Effector memory CD8-positive, alpha-beta T cell (primary cell): ENCODE measurements around the gene FLII.
"Not testable (repeated sequence)": the region's sequence is repeated elsewhere in the genome, so short reads cannot be mapped to it uniquely, and the experiment has no call there.

Experiments used
- ATAC-seq: fragments of 150-1000 bp; cut with Tn5 transposase; replicated peaks from 2 replicates; pipeline ENCODE4 v1.10.0; 2021; ENCODE audit warnings: mild to moderate bottlenecking, moderate library complexity
- DNase-seq, 3 experiments: peaks; one replicate each; pipeline ENCODE4 v3.0.0; 2021
- H3K27ac Mint-ChIP-seq, 2 donors: one replicate each; pipeline ENCODE4 v1.8.0; 2022; ENCODE audit warnings: mild to moderate bottlenecking in 2 of 2, mixed read lengths in 2 of 2, moderate library complexity in 2 of 2
- H3K27me3 Mint-ChIP-seq, 2 donors: one replicate each; pipeline ENCODE4 v1.8.0; 2022; ENCODE audit warnings: mixed read lengths in 2 of 2
- H3K36me3 Mint-ChIP-seq: one replicate; pipeline ENCODE4 v1.8.0; 2022; ENCODE audit warnings: mild to moderate bottlenecking, moderate library complexity, mixed read lengths; ENCODE audit not compliant: insufficient read depth
- H3K4me1 Mint-ChIP-seq, 2 donors: one replicate each; pipeline ENCODE4 v1.8.0; 2022; ENCODE audit warnings: low read depth in 2 of 2, mixed read lengths in 2 of 2
- H3K4me3 Mint-ChIP-seq, 2 donors: one replicate each; pipeline ENCODE4 v1.8.0; 2022; ENCODE audit warnings: mild to moderate bottlenecking in 2 of 2, mixed read lengths in 2 of 2, moderate library complexity in 2 of 2
- H3K9me3 Mint-ChIP-seq, 2 donors: one replicate each; pipeline ENCODE4 v1.8.0; 2022; ENCODE audit warnings: mixed read lengths in 2 of 2
- total RNA-seq, 9 experiments: gene quantifications; one replicate each; lab custom pipeline; 2026; lab: John Stamatoyannopoulos, UW

The FLII gene
- total RNA-seq = 183 to 282 (median 248) reads per million in 9 experiments

DNA sequence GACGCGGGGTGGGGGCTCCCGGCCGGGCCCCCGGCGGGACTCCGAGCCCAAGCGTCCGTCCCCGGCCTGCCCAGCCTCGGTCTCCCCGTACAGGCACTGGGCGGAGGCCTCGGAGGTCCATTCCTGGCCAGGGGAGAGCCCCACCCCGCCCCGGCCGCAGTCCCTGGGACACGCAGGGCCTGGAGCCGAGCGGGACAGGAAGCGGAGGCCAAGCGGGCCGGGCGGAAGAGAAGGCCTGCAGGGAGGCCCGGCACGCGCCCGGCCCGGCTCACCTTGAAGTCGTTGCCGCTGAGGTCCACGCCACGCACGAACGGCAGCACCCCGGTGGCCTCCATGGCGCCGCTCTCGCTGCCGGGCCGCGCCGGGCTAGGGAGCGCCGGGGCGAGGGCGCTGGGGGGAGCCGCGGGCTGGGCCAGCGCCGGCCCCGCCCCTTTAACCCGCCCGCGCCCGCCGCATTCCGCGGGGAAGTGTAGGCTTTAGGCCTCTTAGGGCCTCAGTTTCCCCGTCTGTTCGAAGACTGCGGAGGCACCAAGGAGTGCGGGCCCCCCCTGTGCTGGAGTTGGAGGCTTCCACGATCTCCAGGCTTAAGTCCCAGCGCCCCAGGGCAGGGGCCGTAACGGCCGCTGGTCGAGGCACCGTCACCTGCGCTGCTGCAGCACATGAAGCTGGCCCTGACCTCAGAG is at the start of gene FLII:
Gene FLII, minus strand, starts transcription at position 383 of the 683 bp plus-strand sequence. Its CDS starts 48 bp downstream, at position 335.
- Mint-ChIP-seq H3K36me3 (peaks cover 23% of the 10 kb centered on the region), H3K4me3 (peak within 1 kb of the TSS; percentile 98 to 99), H3K9me3 (no peaks in the 10 kb centered on the region), H3K4me1 (peaks cover 32 to 44% of the 10 kb centered on the region in 2 donors), H3K27ac (peak within 1 kb of the TSS; percentile 94 to 96), H3K27me3 (no peaks in the 10 kb centered on the region)
- DNase-seq (peak; percentile 36 to 49 (median 41)), ATAC-seq (peak; percentile 43)

DNA sequence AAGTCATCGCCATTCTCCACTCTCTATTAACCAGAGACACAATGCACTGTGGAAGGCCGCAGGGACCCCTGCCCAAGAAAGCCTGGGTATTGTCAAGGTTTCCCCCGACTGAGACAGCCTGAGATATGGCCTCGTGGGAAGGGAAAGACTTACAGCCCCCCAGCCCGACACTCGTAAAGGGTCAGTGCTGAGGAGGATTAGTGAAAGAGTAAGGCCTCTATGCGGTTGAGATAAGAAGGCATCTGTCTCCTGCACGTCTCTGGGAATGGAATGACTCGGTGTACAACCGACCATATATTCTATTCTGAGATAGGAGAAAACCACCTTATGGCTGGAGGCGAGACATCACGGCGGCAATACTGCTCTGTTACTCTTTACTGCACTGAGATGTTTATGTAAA is 44.7 kb upstream of the FLII start:
- not testable (repeated sequence) for H3K4me1 Mint-ChIP-seq, DNase-seq, ATAC-seq, H3K9me3 Mint-ChIP-seq, H3K27me3 Mint-ChIP-seq, H3K4me3 Mint-ChIP-seq
- Mint-ChIP-seq H3K36me3 (peaks cover 70% of the 10 kb centered on the region), H3K27ac (peak overlapping the region in 1 of 2 donors; percentile 86)

DNA sequence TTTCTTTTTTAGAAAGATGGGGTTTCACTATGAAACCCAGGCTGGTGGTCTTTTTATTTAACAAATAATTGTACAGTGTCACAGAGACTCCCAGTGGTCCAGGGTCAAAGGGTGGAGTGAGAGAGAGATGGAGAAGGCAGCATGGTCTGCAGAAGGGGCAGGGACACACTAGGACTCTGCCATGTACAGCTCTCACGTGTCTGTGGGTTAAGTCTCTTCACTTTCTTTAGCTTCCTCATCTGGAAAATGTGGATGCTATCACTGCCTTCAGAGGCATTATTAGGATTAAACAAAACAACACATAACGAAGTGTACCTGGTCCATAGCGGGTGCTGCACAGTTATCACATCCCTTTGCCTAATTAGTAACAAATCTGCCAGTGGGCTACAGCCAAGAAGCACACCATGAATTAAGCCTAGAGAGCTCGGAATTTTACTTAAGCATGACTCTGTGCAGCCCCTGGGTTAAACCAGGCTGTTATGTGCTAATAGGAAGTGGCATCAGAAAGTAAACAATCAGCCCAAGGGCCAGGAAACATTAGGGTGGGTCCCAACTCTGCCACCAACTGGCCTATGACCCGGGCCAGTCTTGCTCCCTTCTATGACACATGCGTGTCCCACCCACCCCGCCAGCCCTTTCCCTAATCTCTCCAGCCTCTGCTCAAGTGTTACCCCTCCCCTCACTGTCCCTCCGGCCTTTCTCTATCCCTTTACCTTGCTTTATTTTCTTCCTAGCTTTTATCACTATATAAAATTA is 42.4 kb upstream of the FLII start:
- H3K27me3 Mint-ChIP-seq = no peaks in the 10 kb centered on the region
- DNase-seq (no peak), ATAC-seq (no peak)
- H3K4me1 Mint-ChIP-seq = no peaks in the 10 kb centered on the region
- peaks cover 60% of the 10 kb centered on the region for H3K36me3 Mint-ChIP-seq
- H3K4me3 Mint-ChIP-seq = no peak overlapping the region
- H3K27ac Mint-ChIP-seq = no peak overlapping the region
- no peaks in the 10 kb centered on the region for H3K9me3 Mint-ChIP-seq

DNA sequence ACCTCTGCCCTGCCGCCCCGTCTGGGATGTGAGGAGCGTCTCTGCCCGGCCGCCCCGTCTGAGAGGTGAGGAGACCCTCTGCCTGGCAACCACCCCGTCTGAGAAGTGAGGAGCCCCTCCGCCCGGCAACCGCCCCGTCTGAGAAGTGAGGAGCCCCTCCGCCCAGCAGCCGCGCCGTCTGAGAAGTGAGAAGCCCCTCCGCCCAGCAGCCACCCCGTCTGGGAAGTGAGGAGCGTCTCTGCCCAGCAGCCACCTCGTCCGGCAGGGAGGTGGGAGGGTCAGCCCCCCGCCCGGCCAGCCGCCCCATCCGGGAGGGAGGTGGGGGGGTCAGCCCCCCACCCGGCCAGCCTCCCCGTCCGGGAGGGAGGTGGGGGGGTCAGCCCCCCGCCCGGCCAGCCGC is 39.5 kb upstream of the FLII start:
- not testable (repeated sequence) for ATAC-seq, H3K9me3 Mint-ChIP-seq, H3K4me3 Mint-ChIP-seq, H3K27ac Mint-ChIP-seq, H3K27me3 Mint-ChIP-seq, H3K4me1 Mint-ChIP-seq, DNase-seq
- peaks cover 55% of the 10 kb centered on the region for H3K36me3 Mint-ChIP-seq

DNA sequence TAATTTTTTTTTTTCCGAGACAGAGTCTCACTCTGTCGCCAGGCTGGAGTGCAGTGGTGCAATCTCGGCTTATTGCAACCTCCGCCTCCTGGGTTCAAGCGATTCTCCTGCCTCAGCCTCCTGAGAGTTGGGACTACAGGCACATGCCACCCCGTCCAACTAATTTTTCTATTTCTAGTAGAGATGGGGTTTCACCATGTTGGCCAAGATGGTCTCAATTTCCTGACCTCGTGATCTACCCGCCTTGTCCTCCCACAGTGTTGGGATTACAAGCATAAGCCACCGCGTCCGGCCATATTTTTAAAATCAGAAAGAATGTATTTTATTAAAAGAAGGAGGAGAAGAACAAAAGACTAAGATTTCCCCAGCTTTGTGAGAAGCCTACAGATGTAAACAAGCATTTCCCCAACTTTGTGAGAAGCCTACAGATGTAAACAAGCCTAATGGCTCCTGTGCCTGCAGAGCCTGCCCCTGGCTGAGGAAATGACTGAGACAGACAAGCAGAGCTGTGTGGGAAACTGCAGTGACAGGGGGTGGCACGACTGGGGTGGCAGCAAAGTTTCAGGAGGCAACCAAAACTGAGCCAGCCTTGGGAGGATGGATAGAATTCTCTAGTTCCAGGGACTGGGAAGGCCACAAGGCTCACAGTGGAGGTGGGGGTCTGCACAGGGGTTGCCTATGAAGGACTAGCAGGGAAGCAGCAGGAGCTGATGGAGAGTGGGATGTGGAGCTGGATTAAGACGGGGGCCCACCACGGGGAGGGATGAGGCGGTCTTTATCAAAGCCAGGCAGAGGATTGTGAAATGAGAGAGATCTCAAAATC is 33.4 kb upstream of the FLII start:
- Mint-ChIP-seq H3K36me3 (peaks cover 53% of the 10 kb centered on the region), H3K4me3 (no peak overlapping the region), H3K9me3 (no peaks in the 10 kb centered on the region), H3K4me1 (no peaks in the 10 kb centered on the region), H3K27me3 (no peaks in the 10 kb centered on the region), H3K27ac (peak overlapping the region in 1 of 2 donors; percentile 58)
- ATAC-seq (no peak), DNase-seq (no peak)

DNA sequence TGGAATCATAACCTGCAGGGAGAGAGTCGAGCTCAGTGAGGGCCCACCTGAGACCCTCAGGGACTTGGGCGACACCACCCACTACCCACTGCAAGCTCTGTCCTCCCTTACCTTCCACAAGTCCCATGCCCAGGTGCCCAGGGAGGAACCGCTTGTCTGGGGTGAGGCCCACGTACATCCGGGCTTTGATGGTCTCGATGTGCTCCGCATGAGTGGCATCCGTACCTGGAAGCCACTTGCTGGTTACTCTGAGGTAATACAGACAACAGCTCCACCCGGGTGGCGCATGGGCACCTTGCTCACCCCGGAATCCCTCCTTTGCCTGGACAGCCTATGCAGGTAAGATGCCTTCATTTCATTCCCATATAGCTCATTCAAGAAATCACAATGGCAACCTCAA is 26.8 kb upstream of the FLII start:
- ATAC-seq (no peak), DNase-seq (no peak)
- Mint-ChIP-seq H3K36me3 (peaks cover 73% of the 10 kb centered on the region), H3K27ac (no peak overlapping the region), H3K9me3 (no peaks in the 10 kb centered on the region), H3K27me3 (no peaks in the 10 kb centered on the region), H3K4me3 (no peak overlapping the region), H3K4me1 (no peaks in the 10 kb centered on the region)

DNA sequence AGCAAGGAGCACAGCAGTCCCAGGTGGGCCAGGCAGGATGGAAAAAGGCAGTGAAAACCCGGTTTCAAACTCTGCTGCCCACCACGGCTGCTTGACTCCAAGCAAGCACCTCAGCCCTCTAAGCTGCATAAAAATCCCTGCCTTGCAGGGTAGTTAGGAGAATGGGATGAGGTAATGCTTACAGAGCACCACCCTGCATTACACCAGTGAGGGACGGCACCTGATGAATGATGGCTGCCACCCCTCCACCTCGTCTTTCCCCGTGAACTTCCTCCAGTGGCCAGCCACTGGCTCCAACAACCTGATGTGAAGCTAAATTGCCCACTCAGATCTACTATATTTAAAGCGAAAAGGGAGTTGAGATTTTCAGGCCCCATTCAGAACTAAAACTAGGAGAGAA is 23.2 kb upstream of the FLII start:
- ATAC-seq = no peak
- Mint-ChIP-seq H3K4me3 (no peak overlapping the region), H3K9me3 (no peaks in the 10 kb centered on the region), H3K27ac (no peak overlapping the region), H3K36me3 (peaks cover 74% of the 10 kb centered on the region), H3K4me1 (no peaks in the 10 kb centered on the region), H3K27me3 (no peaks in the 10 kb centered on the region)
- DNase-seq = no peak

DNA sequence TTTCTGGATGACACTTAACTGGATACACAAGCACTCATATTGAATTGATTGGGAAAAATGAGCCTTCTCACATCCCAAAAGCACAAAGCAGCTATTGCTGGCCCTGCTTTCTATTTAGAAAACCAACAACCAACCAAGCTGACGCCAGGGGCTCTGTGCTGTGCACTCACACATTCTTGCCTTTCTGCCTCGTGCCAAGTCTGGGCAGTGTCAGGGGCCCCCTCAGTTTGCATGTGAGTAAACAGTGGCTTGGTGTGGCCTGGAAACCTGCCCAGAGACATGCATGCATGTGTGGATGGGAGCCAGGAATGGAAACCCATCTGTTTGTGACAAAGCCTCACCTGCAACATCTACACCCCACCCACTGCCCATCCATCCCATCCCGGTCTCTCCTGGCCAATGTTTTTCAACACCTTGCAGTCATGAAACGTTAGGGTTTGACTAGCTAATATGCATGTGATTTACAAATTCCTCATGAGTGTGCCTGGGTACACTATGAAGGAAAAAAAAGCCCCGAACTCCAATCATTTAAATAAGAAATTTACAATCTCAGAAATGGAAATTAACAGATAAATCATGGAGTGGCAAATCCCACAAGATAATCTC is 22.3 kb upstream of the FLII start:
- H3K4me3 Mint-ChIP-seq = no peak overlapping the region
- ATAC-seq (no peak), DNase-seq (no peak)
- H3K27ac Mint-ChIP-seq = peak overlapping the region in 1 of 2 donors; percentile 31
- H3K4me1 Mint-ChIP-seq = no peaks in the 10 kb centered on the region
- H3K36me3 Mint-ChIP-seq = peaks cover 70% of the 10 kb centered on the region
- H3K27me3 Mint-ChIP-seq = no peaks in the 10 kb centered on the region
- H3K9me3 Mint-ChIP-seq = no peaks in the 10 kb centered on the region

DNA sequence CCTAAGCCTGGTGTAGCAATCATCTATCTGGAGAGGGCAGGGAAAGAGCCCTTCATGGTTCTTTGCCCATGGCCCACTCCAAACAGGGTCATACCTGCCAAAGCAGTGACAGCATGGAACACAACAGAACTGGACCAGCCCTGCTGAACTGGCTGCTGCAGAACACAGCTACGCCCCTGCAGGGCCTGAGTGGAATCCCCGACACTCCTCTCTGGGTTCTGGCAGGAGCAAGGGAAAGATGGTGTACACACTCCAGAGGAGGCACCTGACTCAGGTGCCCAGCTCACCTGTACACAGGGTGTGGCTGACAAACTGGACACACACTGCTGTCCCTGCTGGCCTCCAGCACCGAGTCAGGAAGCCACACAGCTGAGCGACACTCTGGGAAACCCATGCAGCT is 21.7 kb upstream of the FLII start:
- H3K27me3 Mint-ChIP-seq = no peaks in the 10 kb centered on the region

DNA sequence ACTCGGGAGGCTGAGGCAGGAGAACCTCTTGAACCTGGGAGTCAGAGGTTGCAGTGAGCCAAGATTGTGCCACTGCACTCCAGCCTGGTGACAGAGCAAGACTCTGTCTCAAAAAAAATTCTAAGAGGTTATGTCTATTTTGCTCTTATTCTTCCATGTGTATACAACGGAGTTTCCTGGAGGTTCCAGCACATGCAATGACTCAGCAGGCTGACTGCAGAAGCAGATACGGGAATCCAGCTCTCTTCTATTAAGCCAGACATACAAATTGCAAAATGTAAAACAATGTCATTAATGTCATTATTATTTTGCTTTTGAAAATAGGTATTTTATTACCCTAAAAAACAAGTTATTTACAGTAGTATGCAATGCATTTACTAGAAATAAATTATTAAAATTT is 20.3 kb upstream of the FLII start:
- H3K9me3 Mint-ChIP-seq = no peaks in the 10 kb centered on the region
- DNase-seq (no peak), ATAC-seq (no peak)
- no peaks in the 10 kb centered on the region for H3K4me1 Mint-ChIP-seq
- no peaks in the 10 kb centered on the region for H3K27me3 Mint-ChIP-seq
- H3K27ac Mint-ChIP-seq = no peak overlapping the region
- no peak overlapping the region for H3K4me3 Mint-ChIP-seq
- peaks cover 56% of the 10 kb centered on the region for H3K36me3 Mint-ChIP-seq

More for the DNA sequence above, 21.7 kb upstream of the FLII start:
- peaks cover 64% of the 10 kb centered on the region for H3K36me3 Mint-ChIP-seq
- DNase-seq = no peak
- no peak overlapping the region for H3K27ac Mint-ChIP-seq
- ATAC-seq = no peak
- no peak overlapping the region for H3K4me3 Mint-ChIP-seq
- no peaks in the 10 kb centered on the region for H3K4me1 Mint-ChIP-seq
- no peaks in the 10 kb centered on the region for H3K9me3 Mint-ChIP-seq

DNA sequence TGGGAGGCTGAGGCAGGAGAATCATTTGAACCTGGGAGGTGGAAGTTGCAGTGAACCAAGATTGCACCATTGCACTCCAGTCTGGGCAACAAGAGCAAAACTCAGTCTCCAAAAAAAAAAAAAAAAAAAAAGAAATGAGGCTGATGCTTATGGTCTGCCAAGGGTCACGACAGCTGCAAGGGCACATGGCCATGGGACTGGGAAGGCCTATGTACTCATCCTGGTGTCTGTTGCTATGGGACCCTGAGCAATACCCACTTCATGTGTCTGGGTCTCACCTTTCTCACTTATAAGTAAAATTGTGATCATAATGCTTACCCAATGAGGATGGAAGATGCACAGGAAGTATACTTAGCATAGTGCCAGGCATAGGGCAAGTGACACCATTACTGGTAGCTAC is 18.5 kb upstream of the FLII start:
- ATAC-seq = no peak
- H3K4me3 Mint-ChIP-seq = no peak overlapping the region
- H3K27me3 Mint-ChIP-seq = no peaks in the 10 kb centered on the region
- no peak overlapping the region for H3K27ac Mint-ChIP-seq
- no peak for DNase-seq
- no peaks in the 10 kb centered on the region for H3K9me3 Mint-ChIP-seq
- H3K36me3 Mint-ChIP-seq = peaks cover 40% of the 10 kb centered on the region
- H3K4me1 Mint-ChIP-seq = peaks cover 0 to 1% of the 10 kb centered on the region in 2 donors

DNA sequence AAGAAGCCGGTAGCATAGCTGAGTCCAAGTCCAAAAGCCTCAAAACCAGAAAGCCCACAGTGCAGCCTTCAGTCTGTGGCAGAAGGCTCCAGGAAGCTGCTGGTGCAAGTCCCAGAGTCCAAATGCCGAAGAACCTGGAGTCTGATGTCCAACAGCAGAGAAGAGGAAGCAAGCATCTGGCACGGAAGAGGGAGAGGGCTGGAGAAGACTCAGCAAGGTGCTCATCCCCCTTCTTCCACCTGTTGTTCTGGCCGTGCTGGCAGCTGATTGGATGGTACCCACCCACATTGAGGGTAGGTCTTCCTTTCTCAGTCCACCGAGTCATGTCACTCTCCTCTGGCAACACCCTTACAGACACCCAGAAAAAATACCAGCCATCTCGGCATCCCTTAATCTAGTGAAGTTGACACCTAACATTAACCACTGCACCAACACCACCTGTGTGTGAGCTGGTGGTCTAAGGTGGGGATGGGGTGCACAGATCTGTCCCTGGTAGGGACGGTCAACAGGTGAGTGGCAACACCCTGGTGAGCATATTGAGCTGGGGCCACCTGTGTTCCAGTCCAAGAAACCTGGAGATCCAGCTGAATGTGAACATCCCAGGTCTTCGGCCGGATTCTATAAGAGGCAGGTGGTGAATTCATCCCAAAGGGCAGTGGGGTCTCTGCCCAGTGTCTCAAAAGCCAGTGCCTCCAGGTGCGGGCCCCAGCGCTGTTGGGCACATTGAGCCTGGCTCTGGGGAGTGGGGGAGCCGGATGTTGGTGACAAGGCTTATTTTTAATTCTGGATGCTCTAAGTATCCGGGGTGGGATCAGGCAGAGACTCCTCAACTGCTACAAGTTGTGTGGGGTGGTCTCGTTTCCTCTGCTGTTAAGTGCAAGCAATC is 11.8 kb upstream of the FLII start:
- peaks cover 13% of the 10 kb centered on the region for H3K36me3 Mint-ChIP-seq
- DNase-seq (no peak), ATAC-seq (no peak)
- peaks cover 8 to 16% of the 10 kb centered on the region in 2 donors for H3K4me1 Mint-ChIP-seq
- peak overlapping the region; percentile 44 to 55 for H3K27ac Mint-ChIP-seq
- no peaks in the 10 kb centered on the region for H3K9me3 Mint-ChIP-seq
- no peaks in the 10 kb centered on the region for H3K27me3 Mint-ChIP-seq
- H3K4me3 Mint-ChIP-seq = no peak overlapping the region
